ENCODE results near the gene STAB2.

DNA sequence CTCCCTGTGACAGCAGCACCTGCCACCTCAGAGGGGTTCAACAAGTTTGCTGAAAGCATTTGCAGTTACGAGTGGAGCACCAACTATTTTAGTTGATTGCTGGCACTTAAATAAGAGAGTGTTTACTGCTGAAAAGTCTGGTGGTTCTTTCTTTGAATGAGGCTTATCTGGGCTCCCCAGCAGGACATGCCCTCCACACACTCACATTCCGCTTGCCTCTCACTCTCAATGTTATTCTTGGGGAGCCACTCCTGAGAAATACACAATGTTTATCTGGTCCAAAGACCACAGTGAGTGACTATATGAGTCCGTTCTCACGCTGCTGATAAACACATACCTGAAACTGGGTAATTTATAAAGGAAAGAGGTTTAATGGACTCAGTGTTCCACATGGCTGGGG lies 222.1 kb downstream of the STAB2 start:
- TF ChIP-seq, protein P1, sequence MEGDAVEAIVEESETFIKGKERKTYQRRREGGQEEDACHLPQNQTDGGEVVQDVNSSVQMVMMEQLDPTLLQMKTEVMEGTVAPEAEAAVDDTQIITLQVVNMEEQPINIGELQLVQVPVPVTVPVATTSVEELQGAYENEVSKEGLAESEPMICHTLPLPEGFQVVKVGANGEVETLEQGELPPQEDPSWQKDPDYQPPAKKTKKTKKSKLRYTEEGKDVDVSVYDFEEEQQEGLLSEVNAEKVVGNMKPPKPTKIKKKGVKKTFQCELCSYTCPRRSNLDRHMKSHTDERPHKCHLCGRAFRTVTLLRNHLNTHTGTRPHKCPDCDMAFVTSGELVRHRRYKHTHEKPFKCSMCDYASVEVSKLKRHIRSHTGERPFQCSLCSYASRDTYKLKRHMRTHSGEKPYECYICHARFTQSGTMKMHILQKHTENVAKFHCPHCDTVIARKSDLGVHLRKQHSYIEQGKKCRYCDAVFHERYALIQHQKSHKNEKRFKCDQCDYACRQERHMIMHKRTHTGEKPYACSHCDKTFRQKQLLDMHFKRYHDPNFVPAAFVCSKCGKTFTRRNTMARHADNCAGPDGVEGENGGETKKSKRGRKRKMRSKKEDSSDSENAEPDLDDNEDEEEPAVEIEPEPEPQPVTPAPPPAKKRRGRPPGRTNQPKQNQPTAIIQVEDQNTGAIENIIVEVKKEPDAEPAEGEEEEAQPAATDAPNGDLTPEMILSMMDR (IDR thresholded peaks at IDR 0.05): no peak
- TF ChIP-seq EZH2phosphoT487 (IDR thresholded peaks at IDR 0.05): no peak
- no peak for TF ChIP-seq EZH2 (IDR thresholded peaks at IDR 0.05)

All from neural progenitor cell (in vitro differentiated cells).